Type B pancreatic cell (in vitro differentiated cells): Measurements from ENCODE around the gene GPX1. TPM values are rescaled to one million over a fixed set of nuclear protein-coding genes. Genes with fewer than 3 reads are reported as not detected.
"Not testable (repeated sequence)": the region's sequence is repeated elsewhere in the genome, so short reads cannot be mapped to it uniquely, and the experiment has no call there.

Experiments
- DNase-seq: peaks from one replicate; pipeline ENCODE4 v3.0.0; 2021; ENCODE audit warnings: mixed read lengths; ENCODE audit not compliant: unreplicated experiment; ENCODE audit errors: extremely low spot score
- H3K27ac Mint-ChIP-seq: 2 replicates; pipeline ENCODE4 v1.8.0; 2021; ENCODE audit warnings: mild to moderate bottlenecking, mixed read lengths
- H3K27me3 Mint-ChIP-seq: 2 replicates; pipeline ENCODE4 v1.8.0; 2021; ENCODE audit warnings: mixed read lengths
- H3K36me3 Mint-ChIP-seq: 2 replicates; pipeline ENCODE4 v1.8.0; 2021; ENCODE audit warnings: mixed read lengths
- H3K4me1 Mint-ChIP-seq: one replicate; pipeline ENCODE4 v1.8.0; 2021; ENCODE audit warnings: mixed read lengths; ENCODE audit not compliant: unreplicated experiment
- H3K4me3 Mint-ChIP-seq: 2 replicates; pipeline ENCODE4 v1.8.0; 2021; ENCODE audit warnings: mild to moderate bottlenecking, mixed read lengths
- H3K9me3 Mint-ChIP-seq: 2 replicates; pipeline ENCODE4 v1.8.0; 2021; ENCODE audit warnings: mixed read lengths
- total RNA-seq: library from RNA; stranded (reverse); gene quantifications from 2 replicates; pipeline ENCODE4 v1.2.1, GENCODE V29; 2021; ENCODE audit warnings: low replicate concordance
- TF ChIP-seq, protein P1 (sequence below): fragments of 200-600 bp; sonication (generic); conservative IDR thresholded peaks from 2 replicates; pipeline ENCODE4 v1.5.0; 2021; ENCODE audit warnings: antibody characterized with exemption, mild to moderate bottlenecking

Gene GPX1
- total RNA-seq, 1 donor from 2014 or later: 132 TPM

DNA sequence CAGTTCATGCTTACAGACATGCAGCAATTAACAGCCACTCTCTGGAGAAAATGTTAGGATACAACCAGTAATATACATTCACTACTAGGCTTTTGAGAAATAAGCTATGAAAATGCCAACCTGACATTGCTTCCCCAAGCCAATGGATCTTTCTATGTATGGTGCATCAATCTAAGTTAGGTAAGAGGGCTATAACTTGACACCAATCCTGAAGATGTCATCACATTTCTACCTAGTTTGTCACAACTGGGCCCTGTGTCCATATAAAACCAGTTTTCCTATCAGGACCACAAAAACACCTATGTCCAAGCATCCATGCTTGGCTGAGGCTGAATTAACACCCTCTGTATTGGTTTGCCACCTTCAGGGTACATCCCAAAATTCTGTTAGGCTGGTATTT, 13.8 kb upstream of the GPX1 start:
- Mint-ChIP-seq H3K27me3 (no peaks in the 10 kb centered on the region), H3K36me3 (peaks cover 31% of the 10 kb centered on the region), H3K4me1 (no peaks in the 10 kb centered on the region), H3K4me3 (no peak overlapping the region), H3K9me3 (no peaks in the 10 kb centered on the region), H3K27ac (no peak overlapping the region)
- TF ChIP-seq, protein P1, sequence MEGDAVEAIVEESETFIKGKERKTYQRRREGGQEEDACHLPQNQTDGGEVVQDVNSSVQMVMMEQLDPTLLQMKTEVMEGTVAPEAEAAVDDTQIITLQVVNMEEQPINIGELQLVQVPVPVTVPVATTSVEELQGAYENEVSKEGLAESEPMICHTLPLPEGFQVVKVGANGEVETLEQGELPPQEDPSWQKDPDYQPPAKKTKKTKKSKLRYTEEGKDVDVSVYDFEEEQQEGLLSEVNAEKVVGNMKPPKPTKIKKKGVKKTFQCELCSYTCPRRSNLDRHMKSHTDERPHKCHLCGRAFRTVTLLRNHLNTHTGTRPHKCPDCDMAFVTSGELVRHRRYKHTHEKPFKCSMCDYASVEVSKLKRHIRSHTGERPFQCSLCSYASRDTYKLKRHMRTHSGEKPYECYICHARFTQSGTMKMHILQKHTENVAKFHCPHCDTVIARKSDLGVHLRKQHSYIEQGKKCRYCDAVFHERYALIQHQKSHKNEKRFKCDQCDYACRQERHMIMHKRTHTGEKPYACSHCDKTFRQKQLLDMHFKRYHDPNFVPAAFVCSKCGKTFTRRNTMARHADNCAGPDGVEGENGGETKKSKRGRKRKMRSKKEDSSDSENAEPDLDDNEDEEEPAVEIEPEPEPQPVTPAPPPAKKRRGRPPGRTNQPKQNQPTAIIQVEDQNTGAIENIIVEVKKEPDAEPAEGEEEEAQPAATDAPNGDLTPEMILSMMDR: no peak
- no peak for DNase-seq

- no peaks in the 10 kb centered on the region for H3K27me3 Mint-ChIP-seq
- H3K4me1 Mint-ChIP-seq: no peaks in the 10 kb centered on the region
- no peak overlapping the region for H3K4me3 Mint-ChIP-seq
- peaks cover 36% of the 10 kb centered on the region for H3K36me3 Mint-ChIP-seq
- TF ChIP-seq, protein P1: no peak
- no peak for DNase-seq
- no peak overlapping the region for H3K27ac Mint-ChIP-seq
- H3K9me3 Mint-ChIP-seq: no peaks in the 10 kb centered on the region
Measured at GRCh38 chr3:49370585-49371290, 12.6 kb upstream of the GPX1 start.

- Mint-ChIP-seq H3K36me3 (peaks cover 23% of the 10 kb centered on the region), H3K4me1 (peaks cover 14% of the 10 kb centered on the region)
Measured at GRCh38 chr3:49362561-49362960, 4.4 kb upstream of the GPX1 start.

DNA sequence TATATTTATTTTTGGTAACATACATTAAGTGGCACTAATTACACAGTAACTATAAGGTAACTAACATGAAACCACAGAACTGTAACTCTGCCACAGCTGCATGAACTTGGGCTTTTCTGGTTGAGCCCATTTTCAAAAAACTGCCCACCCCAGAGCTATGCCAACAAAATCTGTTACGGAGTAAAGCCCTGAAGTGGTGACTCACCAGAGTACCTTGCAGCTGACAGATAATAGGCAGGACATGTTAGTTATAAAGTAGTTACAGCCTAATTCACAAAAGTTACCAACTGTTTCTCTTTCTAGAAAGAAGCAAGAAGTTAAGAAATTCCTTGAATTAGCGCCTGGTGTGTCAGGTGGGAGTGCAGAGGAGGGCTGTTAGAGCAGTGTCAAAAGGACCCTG, 1.5 kb upstream of the GPX1 start:
- Mint-ChIP-seq H3K4me3 (peak overlapping the region; percentile 90), H3K27me3 (no peaks in the 10 kb centered on the region), H3K36me3 (peaks cover 25% of the 10 kb centered on the region), H3K27ac (peak overlapping the region; percentile 74), H3K4me1 (peaks cover 22% of the 10 kb centered on the region), H3K9me3 (no peaks in the 10 kb centered on the region)
- TF ChIP-seq, protein P1: no peak
- DNase-seq: no peak

More at GRCh38 chr3:49362561-49362960, 4.4 kb upstream of the GPX1 start:
- no peaks in the 10 kb centered on the region for H3K27me3 Mint-ChIP-seq
- DNase-seq: no peak
- TF ChIP-seq, protein P1: no peak
- peak overlapping the region; percentile 48 for H3K27ac Mint-ChIP-seq
- H3K4me3 Mint-ChIP-seq: no peak overlapping the region
- no peaks in the 10 kb centered on the region for H3K9me3 Mint-ChIP-seq

DNA sequence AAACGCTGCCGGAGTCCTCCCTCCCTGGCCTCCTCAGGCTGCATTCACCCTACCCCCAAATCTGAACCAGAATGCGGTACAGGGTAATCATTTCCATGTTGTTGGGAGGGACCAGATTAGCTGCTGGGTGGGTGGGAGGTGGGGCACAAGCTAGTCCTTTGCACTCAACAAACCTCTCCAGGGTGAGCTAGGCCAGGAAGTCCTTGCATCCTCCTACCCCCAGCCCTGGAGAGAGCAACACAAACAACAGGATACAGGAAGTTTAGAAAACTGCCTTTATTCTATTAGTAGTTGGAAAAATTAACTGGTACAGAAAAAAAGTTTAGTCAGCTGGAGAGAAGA, 702 bp upstream of the GPX1 start:
- Mint-ChIP-seq H3K4me3 (peak overlapping the region; percentile 90), H3K27ac (peak overlapping the region; percentile 74), H3K36me3 (peaks cover 28% of the 10 kb centered on the region), H3K27me3 (no peaks in the 10 kb centered on the region), H3K4me1 (peaks cover 22% of the 10 kb centered on the region), H3K9me3 (no peaks in the 10 kb centered on the region)
- no peak for DNase-seq
- TF ChIP-seq, protein P1: no peak

- Mint-ChIP-seq H3K27ac (peak overlapping the region; percentile 84), H3K4me1 (peaks cover 21% of the 10 kb centered on the region), H3K4me3 (peak overlapping the region; percentile 90), H3K36me3 (peaks cover 27% of the 10 kb centered on the region)
- H3K9me3 Mint-ChIP-seq, H3K27me3 Mint-ChIP-seq: not testable (repeated sequence)
- DNase-seq: peak; percentile 70
Measured at GRCh38 chr3:49357443-49358216, 523 bp downstream of the GPX1 start.

DNA sequence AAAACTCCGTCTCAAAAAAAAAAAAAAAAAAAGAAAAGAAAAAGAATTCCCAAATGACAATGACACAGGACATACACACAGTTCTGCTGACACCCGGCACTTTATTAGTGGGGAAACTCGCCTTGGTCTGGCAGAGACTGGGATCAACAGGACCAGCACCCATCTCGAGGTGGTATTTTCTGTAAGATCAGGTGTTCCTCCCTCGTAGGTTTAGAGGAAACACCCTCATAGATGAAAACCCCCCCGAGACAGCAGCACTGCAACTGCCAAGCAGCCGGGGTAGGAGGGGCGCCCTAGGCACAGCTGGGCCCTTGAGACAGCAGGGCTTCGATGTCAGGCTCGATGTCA, 1.1 kb downstream of the GPX1 start:
- not testable (repeated sequence) for H3K9me3 Mint-ChIP-seq, H3K27me3 Mint-ChIP-seq, DNase-seq
- Mint-ChIP-seq H3K36me3 (peaks cover 22% of the 10 kb centered on the region), H3K27ac (peak overlapping the region; percentile 84), H3K4me3 (peak overlapping the region; percentile 90), H3K4me1 (peaks cover 18% of the 10 kb centered on the region)
